GM20000 (cell line): ENCODE data around the gene CNN3.

Source experiments
- DNase-seq: peaks from one replicate; pipeline ENCODE4 v3.0.0; 2012; ENCODE audit warnings: low spot score
- TF ChIP-seq, protein P1 (sequence below): IDR thresholded peaks from 2 replicates; pipeline ENCODE4 v1.5.1; 2012; ENCODE audit warnings: mild to moderate bottlenecking, control low read depth; ENCODE audit errors: extremely low read depth, missing control alignments

The CNN3 gene

GRCh38 chr1:94886361-94886760 lies 40.5 kb downstream of the CNN3 start:
- TF ChIP-seq, protein P1, sequence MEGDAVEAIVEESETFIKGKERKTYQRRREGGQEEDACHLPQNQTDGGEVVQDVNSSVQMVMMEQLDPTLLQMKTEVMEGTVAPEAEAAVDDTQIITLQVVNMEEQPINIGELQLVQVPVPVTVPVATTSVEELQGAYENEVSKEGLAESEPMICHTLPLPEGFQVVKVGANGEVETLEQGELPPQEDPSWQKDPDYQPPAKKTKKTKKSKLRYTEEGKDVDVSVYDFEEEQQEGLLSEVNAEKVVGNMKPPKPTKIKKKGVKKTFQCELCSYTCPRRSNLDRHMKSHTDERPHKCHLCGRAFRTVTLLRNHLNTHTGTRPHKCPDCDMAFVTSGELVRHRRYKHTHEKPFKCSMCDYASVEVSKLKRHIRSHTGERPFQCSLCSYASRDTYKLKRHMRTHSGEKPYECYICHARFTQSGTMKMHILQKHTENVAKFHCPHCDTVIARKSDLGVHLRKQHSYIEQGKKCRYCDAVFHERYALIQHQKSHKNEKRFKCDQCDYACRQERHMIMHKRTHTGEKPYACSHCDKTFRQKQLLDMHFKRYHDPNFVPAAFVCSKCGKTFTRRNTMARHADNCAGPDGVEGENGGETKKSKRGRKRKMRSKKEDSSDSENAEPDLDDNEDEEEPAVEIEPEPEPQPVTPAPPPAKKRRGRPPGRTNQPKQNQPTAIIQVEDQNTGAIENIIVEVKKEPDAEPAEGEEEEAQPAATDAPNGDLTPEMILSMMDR, result no peak
- DNase-seq, result no peak

GRCh38 chr1:94884507-94884906 lies 42.4 kb downstream of the CNN3 start:
- DNase-seq, result no peak
- TF ChIP-seq, protein P1, result no peak

DNA sequence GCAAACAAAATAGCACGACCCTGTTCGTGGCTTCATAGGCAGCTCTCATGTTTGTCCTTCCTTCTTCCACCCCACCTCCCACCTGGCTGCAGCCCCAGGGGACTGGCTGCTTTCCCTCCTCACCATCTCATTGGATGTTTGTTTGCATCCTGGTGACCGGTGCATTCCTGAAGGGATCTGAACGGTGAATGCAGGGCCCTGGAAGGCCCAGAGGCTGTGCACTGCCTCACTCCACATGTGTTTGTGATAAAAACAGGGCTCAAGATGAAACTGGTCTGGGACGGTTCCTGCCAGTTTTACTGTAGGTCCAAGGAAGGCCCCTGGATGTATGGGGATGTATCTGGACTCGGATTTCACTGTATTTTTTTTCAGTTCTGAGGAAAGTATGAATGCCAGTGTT lies 42.8 kb downstream of the CNN3 start:
- DNase-seq, result no peak
- TF ChIP-seq, protein P1, result no peak

DNA sequence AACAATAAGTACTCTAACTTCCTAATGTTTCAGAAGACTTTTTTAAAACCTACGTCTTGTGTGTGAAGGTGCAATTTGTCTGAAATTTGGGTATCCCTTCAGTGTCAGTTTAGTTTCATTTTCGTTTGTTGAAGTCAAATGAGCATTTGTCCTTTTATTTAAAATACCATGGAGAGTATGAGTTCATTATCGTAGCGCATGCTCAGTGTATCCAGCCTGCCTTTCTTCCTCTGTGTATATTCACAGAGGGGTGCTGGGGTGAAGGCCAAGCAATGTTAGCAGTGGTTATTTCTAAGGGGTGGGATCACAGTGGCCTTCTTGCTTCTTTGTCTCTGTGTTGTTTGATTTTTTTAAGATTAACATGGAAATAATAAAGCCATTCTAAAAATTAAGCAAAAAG lies 43.2 kb downstream of the CNN3 start:
- DNase-seq, result peak; percentile 9
- TF ChIP-seq, protein P1, result no peak

- TF ChIP-seq, protein P1, result no peak
- DNase-seq, result no peak
Measured at GRCh38 chr1:94878329-94878728, 48.6 kb downstream of the CNN3 start.

GRCh38 chr1:94876362-94876761 lies 50.5 kb downstream of the CNN3 start:
- DNase-seq, result no peak
- TF ChIP-seq, protein P1, result no peak

DNA sequence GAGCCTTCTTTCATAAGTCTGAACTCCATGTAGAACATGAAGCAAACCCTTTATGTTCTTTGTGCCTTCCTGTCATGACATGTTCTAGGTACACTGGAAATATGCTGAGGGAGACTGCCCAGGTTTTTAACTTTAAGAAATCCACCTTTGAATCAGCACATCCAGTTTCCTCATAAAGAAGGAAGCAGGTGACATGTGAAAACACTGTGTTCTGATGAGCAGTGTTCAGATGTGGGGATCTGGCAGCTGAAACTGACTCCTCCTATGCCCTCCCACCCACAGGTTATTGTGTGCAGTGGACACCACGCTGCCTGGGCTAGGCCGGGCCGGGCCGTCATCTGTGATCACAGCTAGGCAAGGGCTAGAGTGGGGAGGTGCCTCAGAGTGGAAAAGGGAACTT lies 51.1 kb downstream of the CNN3 start:
- DNase-seq, result no peak
- TF ChIP-seq, protein P1, result no peak
